Hepatocyte (in vitro differentiated cells): ENCODE measurements around the gene SEL1L3.

Source experiments
- EZH2 ChIP-seq: fragments of 200-600 bp; sonication (generic); IDR thresholded peaks from 2 replicates; pipeline ENCODE4 v1.6.1; 2016; ENCODE audit warnings: antibody characterized with exemption, mild to moderate bottlenecking, borderline replicate concordance
- EZH2phosphoT487 ChIP-seq: fragments of 200-600 bp; sonication (generic); IDR thresholded peaks from one replicate; pipeline ENCODE4 v1.6.1; 2018; ENCODE audit warnings: antibody characterized with exemption, mild to moderate bottlenecking, low read depth, moderate library complexity; ENCODE audit not compliant: unreplicated experiment, severe bottlenecking
- TF ChIP-seq, protein P1 (sequence below): fragments of 200-600 bp; sonication (generic); IDR thresholded peaks from 2 replicates; pipeline ENCODE4 v1.5.1; 2016; ENCODE audit warnings: antibody characterized with exemption, mild to moderate bottlenecking; ENCODE audit not compliant: poor library complexity

GRCh38 chr4:25888781-25889180 lies 26.0 kb upstream of the SEL1L3 start:
- TF ChIP-seq, protein P1, sequence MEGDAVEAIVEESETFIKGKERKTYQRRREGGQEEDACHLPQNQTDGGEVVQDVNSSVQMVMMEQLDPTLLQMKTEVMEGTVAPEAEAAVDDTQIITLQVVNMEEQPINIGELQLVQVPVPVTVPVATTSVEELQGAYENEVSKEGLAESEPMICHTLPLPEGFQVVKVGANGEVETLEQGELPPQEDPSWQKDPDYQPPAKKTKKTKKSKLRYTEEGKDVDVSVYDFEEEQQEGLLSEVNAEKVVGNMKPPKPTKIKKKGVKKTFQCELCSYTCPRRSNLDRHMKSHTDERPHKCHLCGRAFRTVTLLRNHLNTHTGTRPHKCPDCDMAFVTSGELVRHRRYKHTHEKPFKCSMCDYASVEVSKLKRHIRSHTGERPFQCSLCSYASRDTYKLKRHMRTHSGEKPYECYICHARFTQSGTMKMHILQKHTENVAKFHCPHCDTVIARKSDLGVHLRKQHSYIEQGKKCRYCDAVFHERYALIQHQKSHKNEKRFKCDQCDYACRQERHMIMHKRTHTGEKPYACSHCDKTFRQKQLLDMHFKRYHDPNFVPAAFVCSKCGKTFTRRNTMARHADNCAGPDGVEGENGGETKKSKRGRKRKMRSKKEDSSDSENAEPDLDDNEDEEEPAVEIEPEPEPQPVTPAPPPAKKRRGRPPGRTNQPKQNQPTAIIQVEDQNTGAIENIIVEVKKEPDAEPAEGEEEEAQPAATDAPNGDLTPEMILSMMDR = no peak
- TF ChIP-seq EZH2phosphoT487 = no peak
- TF ChIP-seq EZH2 = no peak
